Endothelial cell of umbilical vein (primary cell): Measurements from ENCODE around the gene FBXO2. TPM values are rescaled to one million over a fixed set of nuclear protein-coding genes. Genes with fewer than 3 reads are reported as not detected.

Experiments used
- Bru-seq: library from RNA; stranded (reverse); fragments of 400-500 nt; gene quantifications from one replicate; lab custom pipeline; 2021; lab: Mats Ljungman, UMichigan
- BruChase-seq, 2 experiments: library from RNA; stranded (reverse); fragments of 400-500 nt; gene quantifications; one replicate each; lab custom pipeline; 2021; lab: Mats Ljungman, UMichigan
- BruUV-seq: library from RNA; stranded (reverse); fragments of 400-500 nt; replicated peaks from 2 replicates; lab custom pipeline; 2021; lab: Mats Ljungman, UMichigan
- CTCF ChIA-PET: fragments of 300-600, 350-600 bp; sonication (Branson Sonifier 250); formaldehyde crosslinking; loops from one replicate; lab custom pipeline; 2021; ENCODE audit warnings: antibody characterized with exemption, inconsistent platforms; lab: Charles Lee
- POLR2A ChIA-PET: fragments of 300-600, 350-600 bp; sonication (Branson Sonifier 250); formaldehyde crosslinking; loops from one replicate; lab custom pipeline; 2021; ENCODE audit warnings: antibody characterized with exemption, inconsistent platforms; lab: Charles Lee
- DNase-seq: peaks from one replicate; pipeline ENCODE4 v3.0.0-alpha.2; 2011; ENCODE audit warnings: low read depth, low spot score
- FAIRE-seq: peaks from 2 replicates; lab custom pipeline; 2011; peaks lifted over from hg19 to GRCh38; lab: Jason Lieb, UNC
- H2AFZ ChIP-seq: 2 replicates; pipeline ENCODE4 v1.6.0; 2012; ENCODE audit warnings: low read depth, low read length, control low read depth, inconsistent platforms
- H3K27ac ChIP-seq: 2 replicates; pipeline ENCODE4 v1.5.1; 2011; ENCODE audit warnings: low read depth, mild to moderate bottlenecking, control low read depth, low read length, moderate library complexity; ENCODE audit not compliant: insufficient read depth
- H3K27me3 ChIP-seq, 2 experiments: 2 replicates each; pipeline versions ENCODE4 v1.6.0 to v1.6.1; 2011; ENCODE audit warnings: low read length in 2 of 2, mixed read lengths in 1 of 2; ENCODE audit not compliant: control insufficient read depth in 2 of 2, insufficient read depth in 2 of 2
- H3K36me3 ChIP-seq, 2 experiments: 2 replicates in 1 of 2; 3 replicates in 1 of 2; pipeline ENCODE4 v1.5.1; 2011; ENCODE audit warnings: low read length in 2 of 2, mild to moderate bottlenecking in 1 of 2, moderate library complexity in 1 of 2; ENCODE audit not compliant: control insufficient read depth in 2 of 2, insufficient read depth in 2 of 2; ENCODE audit errors: extremely low read depth in 1 of 2
- H3K4me1 ChIP-seq: 3 replicates; pipeline ENCODE4 v1.5.1; 2011; ENCODE audit warnings: mild to moderate bottlenecking, low read length; ENCODE audit not compliant: control insufficient read depth, insufficient read depth; ENCODE audit errors: extremely low read depth
- H3K4me2 ChIP-seq: 2 replicates; pipeline ENCODE4 v1.6.1; 2011; ENCODE audit warnings: low read length, control low read depth, mixed read lengths; ENCODE audit not compliant: insufficient read depth
- H3K4me3 ChIP-seq, 3 experiments: fragments of 200-600 bp in 1 of 3; sonication (generic), shearing (Covaris generic) in 1 of 3; replicated peaks in 1 of 3; 2 replicates each; pipeline ENCODE4 v1.5.1; 2011 to 2016; ENCODE audit warnings: control low read depth in 3 of 3, low read length in 3 of 3, mild to moderate bottlenecking in 2 of 3, inconsistent platforms in 1 of 3, low read depth in 1 of 3, moderate library complexity in 1 of 3; ENCODE audit not compliant: insufficient read depth in 1 of 3
- H3K79me2 ChIP-seq: 2 replicates; pipeline ENCODE4 v1.6.0; 2012; ENCODE audit warnings: low read length, inconsistent platforms; ENCODE audit not compliant: control insufficient read depth, insufficient read depth
- H3K9ac ChIP-seq: replicated peaks from 2 replicates; pipeline ENCODE3; 2011; ENCODE audit warnings: low read length, control low read depth; ENCODE audit not compliant: insufficient read depth; ENCODE audit errors: extremely low read depth
- H3K9me1 ChIP-seq: replicated peaks from 3 replicates; pipeline ENCODE4 v1.6.0; 2011; ENCODE audit warnings: mild to moderate bottlenecking, low read length; ENCODE audit not compliant: control insufficient read depth, insufficient read depth; ENCODE audit errors: extremely low read depth
- H3K9me3 ChIP-seq: replicated peaks from 2 replicates; pipeline ENCODE4 v1.5.1; 2012; ENCODE audit warnings: low read length, inconsistent platforms; ENCODE audit not compliant: control insufficient read depth, insufficient read depth
- H4K20me1 ChIP-seq: replicated peaks from 2 replicates; pipeline ENCODE3; 2011; ENCODE audit warnings: mild to moderate bottlenecking, low read length; ENCODE audit not compliant: control insufficient read depth, insufficient read depth; ENCODE audit errors: extremely low read depth
- EZH2 ChIP-seq: IDR thresholded peaks from 2 replicates; pipeline ENCODE4 v1.6.1; 2012; ENCODE audit warnings: borderline replicate concordance, low read depth, mild to moderate bottlenecking, moderate library complexity, low read length, inconsistent platforms; ENCODE audit not compliant: severe bottlenecking
- FOS ChIP-seq: IDR thresholded peaks from 2 replicates; pipeline ENCODE4 v1.6.1; 2011; ENCODE audit warnings: mild to moderate bottlenecking, low read length, moderate library complexity, borderline replicate concordance; ENCODE audit not compliant: insufficient read depth
- GATA2 ChIP-seq: IDR thresholded peaks from 2 replicates; pipeline ENCODE4 v1.7.0; 2011; ENCODE audit warnings: low read depth, mild to moderate bottlenecking, moderate library complexity, mixed read lengths, low read length; ENCODE audit not compliant: insufficient read length, insufficient read depth
- JUN ChIP-seq: IDR thresholded peaks from 2 replicates; pipeline ENCODE4 v1.6.1; 2011; ENCODE audit warnings: borderline replicate concordance, low read depth; ENCODE audit not compliant: insufficient read length, insufficient read depth
- MYC ChIP-seq: IDR thresholded peaks from one replicate; pipeline ENCODE4 v1.6.1; 2011; ENCODE audit warnings: mild to moderate bottlenecking, low read depth, low read length
- POLR2A ChIP-seq: IDR thresholded peaks from 2 replicates; pipeline ENCODE4 v1.6.1; 2012; ENCODE audit warnings: low read depth, mild to moderate bottlenecking, control low read depth, low read length
- POLR2AphosphoS5 ChIP-seq: IDR thresholded peaks from 2 replicates; pipeline ENCODE4 v1.6.1; 2012; ENCODE audit warnings: low read depth, mild to moderate bottlenecking, control low read depth, low read length, moderate library complexity; ENCODE audit not compliant: insufficient read depth
- dilution Hi-C: fragments of 300-500 bp; cut with MboI; formaldehyde crosslinking; loops from one replicate; pipeline ENCODE4 v1.15.0; 2019; ENCODE audit warnings: low sequenced_read_pairs; ENCODE audit not compliant: extremely low pct_ligation_motif_present
- intact Hi-C: fragments of 100-400 bp; cut with micrococcal nuclease; formaldehyde crosslinking; loops from one replicate; pipeline ENCODE4 v1.10.0; 2022
- long read RNA-seq: library from polyadenylated mRNA; stranded (forward); transcript quantifications from one replicate; pipeline ENCODE4 v2.0.0, GENCODE V29; 2021
- polyA minus RNA-seq, 3 experiments: library from RNA; depleted of rRNA, polyadenylated mRNA; stranded (reverse); fragments of >200 nt; gene quantifications; 1 replicate in 1 of 3; 2 replicates in 2 of 3; pipeline ENCODE4 v1.2.3, GENCODE V29; 2011
- polyA plus RNA-seq, 4 experiments: library from polyadenylated mRNA; depleted of rRNA in 3 of 4; stranded (reverse) in 3 of 4; unstranded in 1 of 4; fragments of >200 nt; gene quantifications; 2 replicates each; pipeline versions ENCODE4 v1.2.1 to v1.2.3, GENCODE V29; 2011 to 2012; ENCODE audit warnings: missing spikeins in 1 of 4
- total RNA-seq: library from RNA; stranded (reverse); gene quantifications from 2 replicates; pipeline ENCODE4 v1.2.3, GENCODE V29; 2021
- TF ChIP-seq, protein P1 (sequence below): IDR thresholded peaks from 2 replicates; pipeline ENCODE4 v1.6.1; 2011; ENCODE audit not compliant: insufficient read depth, insufficient read length
- TF ChIP-seq, protein P2 (sequence below), 2 donors: IDR thresholded peaks; 1 replicate in 1 of 2; 2 replicates in 1 of 2; pipeline ENCODE4 v1.5.1; 2011; ENCODE audit warnings: low read length in 2 of 2, mild to moderate bottlenecking in 2 of 2, moderate library complexity in 2 of 2, control low read depth in 1 of 2, inconsistent platforms in 1 of 2, low read depth in 1 of 2; ENCODE audit not compliant: insufficient read depth in 1 of 2; ENCODE audit errors: extremely low read depth in 1 of 2

FBXO2 gene, protein sequence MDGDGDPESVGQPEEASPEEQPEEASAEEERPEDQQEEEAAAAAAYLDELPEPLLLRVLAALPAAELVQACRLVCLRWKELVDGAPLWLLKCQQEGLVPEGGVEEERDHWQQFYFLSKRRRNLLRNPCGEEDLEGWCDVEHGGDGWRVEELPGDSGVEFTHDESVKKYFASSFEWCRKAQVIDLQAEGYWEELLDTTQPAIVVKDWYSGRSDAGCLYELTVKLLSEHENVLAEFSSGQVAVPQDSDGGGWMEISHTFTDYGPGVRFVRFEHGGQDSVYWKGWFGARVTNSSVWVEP
- 0.42 and 0.88 TPM in 2 replicates for total RNA-seq
- polyA plus RNA-seq: 0.89 and 0.91 TPM in 2 replicates
- 0.53 and 0.75 TPM in 2 replicates for polyA plus RNA-seq (2011; cell fraction: cytosol; rRNA removed)
- polyA plus RNA-seq (2011; cell fraction: nucleus; rRNA removed): 0.26 and 0.36 TPM in 2 replicates
- polyA plus RNA-seq (2012): 0.68 and 0.72 TPM in 2 replicates
- 0.15 and 2.0 TPM in 2 replicates for polyA minus RNA-seq
- 4.3 TPM for polyA minus RNA-seq (2011; cell fraction: cytosol; rRNA and poly(A)+ RNA removed)
- polyA minus RNA-seq (2011; cell fraction: nucleus; rRNA and poly(A)+ RNA removed): not detected in 2 replicates
- Bru-seq, nascent RNA: not detected
- BruChase-seq, experiment 1, labeled RNA remaining after a 6-hour chase: percentile 11 among the genes with signal in this experiment
- percentile 0 among the genes with signal in this experiment for BruChase-seq, experiment 2, labeled RNA remaining after a 2-hour chase
- long read RNA-seq, partial matches to known transcripts: 0 of 1 reads
- long read RNA-seq, other reads (novel, unspliced or antisense): 0 of 1 reads

DNA sequence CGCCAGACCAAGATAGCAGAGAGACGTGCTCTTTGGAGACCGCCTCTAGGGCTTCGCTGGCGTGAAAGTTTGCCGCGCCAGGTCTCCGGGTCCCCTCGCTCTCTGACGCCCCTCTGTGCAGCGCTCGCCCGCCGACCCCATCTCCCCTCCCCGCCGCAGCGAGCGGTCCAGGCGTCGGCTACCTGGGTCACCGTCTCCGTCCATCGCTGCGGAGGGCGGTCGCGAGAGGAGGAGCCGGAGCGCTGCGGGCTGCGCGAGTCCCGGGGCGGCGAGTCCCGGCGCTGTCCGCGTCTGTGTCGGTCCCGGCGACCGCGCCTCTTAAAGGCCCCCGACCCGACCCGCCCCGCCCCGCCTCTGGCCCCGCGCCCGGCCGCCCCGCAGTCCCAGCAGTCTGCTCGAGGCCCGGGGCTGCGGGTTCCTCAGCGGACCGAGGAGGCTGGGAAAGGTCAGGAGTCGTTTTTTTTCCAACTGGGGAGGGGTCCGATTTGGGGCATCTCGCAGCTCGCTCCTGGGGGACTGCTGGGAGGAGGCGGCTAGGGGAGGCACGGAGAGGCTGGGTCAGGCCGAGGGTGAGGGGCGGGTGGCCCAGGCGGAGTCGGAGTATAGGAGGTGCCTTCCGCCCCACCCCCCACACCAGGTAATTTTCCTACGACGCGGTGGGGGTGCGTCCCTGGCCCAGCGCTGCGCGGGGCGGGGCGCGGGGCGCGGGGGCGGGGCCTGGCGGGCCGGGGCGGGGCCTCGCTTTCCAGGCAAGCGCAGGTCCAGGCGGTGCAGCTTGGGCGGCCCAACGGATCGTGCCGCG is at the start of gene FBXO2, which contains the start of gene FBXO44:
TSS of gene FBXO2 (minus strand) at position 293 of the 802 bp plus-strand sequence. CDS start at position 204, 89 bp downstream.
TSS of gene FBXO44 (plus strand) at position 741 of the 802 bp plus-strand sequence. CDS start 959 bp downstream, outside the sequence.
- dilution Hi-C loops: no loop called here
- ChIA-PET POLR2A (interaction anchor here (1.5 kb wide), 1 partner anchor 254 kb away, joined by 4 read pairs; no protein-coding TSS in a partner anchor), CTCF (interaction anchor here (0.6 to 7.5 kb wide), 6 partner anchors 9 to 731 kb away, joined by 3 to 135 read pairs (median 18); partner anchors contain the start of gene FBXO6)
- Histone ChIP-seq H3K4me2 (peak within 1 kb of the TSS; percentile 43), H2AFZ (peak within 1 kb of the TSS; percentile 85), H3K27me3 (no peaks in the 10 kb centered on the region), H3K79me2 (no peaks in the 10 kb centered on the region), H3K27ac (no peak within 1 kb of the TSS), H3K36me3 (no peaks in the 10 kb centered on the region), H3K4me3 (peak within 1 kb of the TSS; percentile 6 to 62 (median 34)), H3K4me1 (peaks cover 3% of the 10 kb centered on the region), H3K9me3 (no peaks in the 10 kb centered on the region), H3K9ac (no peak within 1 kb of the TSS), H4K20me1 (no peaks in the 10 kb centered on the region), H3K9me1 (no peaks in the 10 kb centered on the region)
- intact Hi-C loops: loop anchor here (1.0 kb wide), 1 partner anchor 27 kb away; the partner anchor contains the start of gene MAD2L2
- no peak for DNase-seq
- FAIRE-seq: no peak
- BruUV-seq: no TSS peak
- TF ChIP-seq POLR2AphosphoS5 (no peak), POLR2A (no peak), JUN (no peak), MYC (no peak), FOS (no peak), GATA2 (no peak), EZH2 (no peak)
- TF ChIP-seq, protein P1, sequence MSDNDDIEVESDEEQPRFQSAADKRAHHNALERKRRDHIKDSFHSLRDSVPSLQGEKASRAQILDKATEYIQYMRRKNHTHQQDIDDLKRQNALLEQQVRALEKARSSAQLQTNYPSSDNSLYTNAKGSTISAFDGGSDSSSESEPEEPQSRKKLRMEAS: no peak
- TF ChIP-seq, protein P2, sequence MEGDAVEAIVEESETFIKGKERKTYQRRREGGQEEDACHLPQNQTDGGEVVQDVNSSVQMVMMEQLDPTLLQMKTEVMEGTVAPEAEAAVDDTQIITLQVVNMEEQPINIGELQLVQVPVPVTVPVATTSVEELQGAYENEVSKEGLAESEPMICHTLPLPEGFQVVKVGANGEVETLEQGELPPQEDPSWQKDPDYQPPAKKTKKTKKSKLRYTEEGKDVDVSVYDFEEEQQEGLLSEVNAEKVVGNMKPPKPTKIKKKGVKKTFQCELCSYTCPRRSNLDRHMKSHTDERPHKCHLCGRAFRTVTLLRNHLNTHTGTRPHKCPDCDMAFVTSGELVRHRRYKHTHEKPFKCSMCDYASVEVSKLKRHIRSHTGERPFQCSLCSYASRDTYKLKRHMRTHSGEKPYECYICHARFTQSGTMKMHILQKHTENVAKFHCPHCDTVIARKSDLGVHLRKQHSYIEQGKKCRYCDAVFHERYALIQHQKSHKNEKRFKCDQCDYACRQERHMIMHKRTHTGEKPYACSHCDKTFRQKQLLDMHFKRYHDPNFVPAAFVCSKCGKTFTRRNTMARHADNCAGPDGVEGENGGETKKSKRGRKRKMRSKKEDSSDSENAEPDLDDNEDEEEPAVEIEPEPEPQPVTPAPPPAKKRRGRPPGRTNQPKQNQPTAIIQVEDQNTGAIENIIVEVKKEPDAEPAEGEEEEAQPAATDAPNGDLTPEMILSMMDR (IDR thresholded peaks at IDR 0.05; ENCODE audit: extremely low read depth in 1 of 2, insufficient read depth in 1 of 2, low read depth in 1 of 2, low read length in 2 of 2): no peak
